Inflammatory macrophage (primary cell): ENCODE results near the gene FERMT2.
"Not testable (repeated sequence)": the region's sequence is repeated elsewhere in the genome, so short reads cannot be mapped to it uniquely, and the experiment has no call there.

Experiments used
- DNase-seq, 2 donors: peaks; one replicate each; pipeline ENCODE4 v3.0.0-alpha.2; 2020 to 2022

The FERMT2 gene

DNA sequence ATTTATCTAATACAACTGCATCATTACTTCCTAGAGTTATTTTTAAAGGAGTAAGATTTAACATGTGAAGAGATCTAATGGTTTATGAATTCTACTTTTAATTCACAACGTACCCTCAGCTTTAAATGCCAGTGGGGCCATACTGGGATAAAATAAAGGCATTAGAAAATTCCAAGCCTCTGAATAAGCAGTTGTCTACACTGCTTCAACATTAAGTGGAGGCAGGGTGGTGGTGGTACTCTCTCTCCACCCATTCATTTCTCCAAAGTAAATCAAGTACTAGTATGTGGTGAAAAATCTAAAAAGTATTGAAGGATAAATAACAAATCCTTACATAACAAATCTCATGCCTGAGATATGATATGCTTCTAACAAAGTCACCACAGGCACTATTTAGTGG is 52.4 kb downstream of the FERMT2 start:
- DNase-seq: no peak

DNA sequence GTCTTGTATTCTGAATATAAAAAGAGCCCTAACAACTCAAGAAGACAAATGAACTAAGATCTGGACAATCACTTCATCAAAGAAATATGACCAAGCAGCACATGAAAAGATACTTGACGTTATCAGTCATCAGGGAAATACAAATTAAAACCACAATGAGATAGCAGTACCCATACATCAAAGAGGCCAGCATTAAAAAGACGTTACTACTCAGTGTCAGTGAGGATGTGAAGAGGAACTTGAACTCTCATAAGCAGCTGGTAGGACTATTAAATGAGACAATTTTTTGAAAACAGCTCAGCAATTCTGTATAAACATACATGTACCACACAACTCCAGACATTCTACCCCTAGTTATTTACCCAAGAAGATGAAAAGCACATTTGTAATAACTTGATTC is 55.9 kb downstream of the FERMT2 start:
- DNase-seq: no peak

DNA sequence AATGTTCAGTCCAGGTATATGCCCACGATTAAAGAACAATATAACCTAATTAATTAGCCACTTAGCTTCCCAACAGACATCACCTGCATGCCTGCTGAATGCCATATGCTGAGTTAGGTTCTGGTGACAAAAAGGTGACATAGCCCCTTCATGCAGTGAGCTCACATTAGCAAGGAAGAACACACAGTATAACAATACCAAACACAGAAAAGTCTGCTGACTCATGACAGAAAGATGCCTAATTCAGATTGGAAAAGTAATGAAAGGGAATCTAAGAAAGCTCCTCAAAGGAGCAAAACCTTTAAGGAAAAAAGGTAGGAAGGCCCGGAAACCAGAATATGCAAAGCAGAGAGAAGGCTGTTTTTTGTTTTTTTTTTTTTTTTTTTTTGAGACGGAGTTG is 59.0 kb downstream of the FERMT2 start:
- DNase-seq: no peak

DNA sequence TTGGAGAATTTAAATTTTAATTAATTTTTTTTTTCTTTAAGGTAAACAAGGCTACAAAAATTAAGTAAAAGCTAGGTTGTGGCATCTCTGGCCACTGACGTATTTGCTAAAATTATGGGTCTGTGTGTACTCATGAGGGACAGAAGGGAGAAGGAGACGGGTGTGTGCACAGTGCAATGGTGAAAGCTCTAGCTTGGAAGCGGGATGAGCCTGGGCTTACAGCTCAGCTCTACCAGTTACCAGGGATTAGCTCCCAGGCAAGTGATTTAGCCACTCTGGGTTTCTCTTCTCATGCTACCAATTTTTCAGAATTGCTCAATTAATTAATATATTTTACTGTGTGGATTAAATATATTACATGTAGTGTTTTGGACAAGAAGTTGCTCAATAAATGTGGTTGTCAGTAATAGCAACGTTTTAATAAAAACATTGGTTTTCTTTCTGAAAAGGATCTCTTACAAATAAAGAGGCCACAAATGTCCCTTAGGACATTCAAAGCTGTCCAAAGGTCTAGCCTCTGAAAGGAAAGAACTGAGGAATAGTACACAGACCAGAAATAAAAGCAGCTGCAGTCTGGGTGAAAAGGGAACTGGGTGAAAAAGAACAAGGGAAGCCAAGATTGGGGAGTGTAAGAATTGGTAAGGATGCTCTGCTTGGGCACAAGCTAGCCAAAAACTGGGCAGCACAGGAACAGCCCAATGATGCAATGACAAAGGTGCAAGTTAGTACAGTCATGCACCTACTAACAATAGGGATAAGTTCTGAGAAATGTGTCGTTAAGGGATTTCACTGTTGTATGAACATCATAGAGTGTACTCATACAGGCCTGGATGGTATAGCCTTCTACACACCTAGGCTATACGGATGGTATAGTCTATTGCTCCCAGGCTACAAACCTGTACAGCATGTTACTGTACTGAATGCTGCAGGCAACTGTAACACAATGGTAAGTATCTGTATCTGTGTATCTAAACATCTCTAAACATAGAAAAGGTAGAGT is 61.7 kb downstream of the FERMT2 start:
- DNase-seq: no peak

DNA sequence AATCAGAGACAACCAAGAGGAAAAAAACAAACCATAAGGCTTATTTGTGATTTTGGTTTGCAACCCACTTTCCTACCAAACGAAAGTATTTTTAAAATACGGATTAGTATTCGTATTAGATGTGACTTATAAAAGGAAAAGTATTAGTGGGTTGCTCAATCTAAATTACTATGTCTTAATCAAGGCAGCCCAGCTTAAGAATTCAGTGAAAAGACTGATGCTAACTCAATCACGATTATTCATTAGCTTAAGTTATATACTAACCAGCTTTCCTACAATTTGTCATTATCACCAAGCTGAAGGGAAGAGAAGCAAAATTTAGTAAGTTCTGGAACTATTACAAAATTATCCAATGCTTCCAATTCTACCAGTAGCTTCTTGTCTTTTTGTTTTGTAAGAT is 62.7 kb downstream of the FERMT2 start:
- no peak for DNase-seq

DNA sequence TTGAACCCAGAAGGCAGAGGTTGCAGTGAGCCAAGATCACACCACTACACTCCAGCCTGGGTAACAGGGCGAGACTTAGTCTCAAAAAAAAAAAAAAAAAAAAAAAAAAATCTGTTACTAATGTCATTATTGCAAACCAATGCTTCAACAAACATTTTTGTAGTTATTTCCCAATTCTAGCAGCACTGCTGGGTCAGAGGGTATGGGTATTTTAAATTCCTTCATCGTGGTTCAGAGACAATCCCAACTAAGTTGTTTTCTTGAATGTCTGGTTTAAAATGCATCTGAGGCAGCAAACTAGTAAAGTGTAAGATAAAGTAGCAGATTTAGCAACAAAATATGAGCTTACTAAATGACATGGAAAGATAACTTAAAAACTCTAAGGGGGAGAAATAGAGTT is 65.6 kb downstream of the FERMT2 start:
- no peak for DNase-seq

DNA sequence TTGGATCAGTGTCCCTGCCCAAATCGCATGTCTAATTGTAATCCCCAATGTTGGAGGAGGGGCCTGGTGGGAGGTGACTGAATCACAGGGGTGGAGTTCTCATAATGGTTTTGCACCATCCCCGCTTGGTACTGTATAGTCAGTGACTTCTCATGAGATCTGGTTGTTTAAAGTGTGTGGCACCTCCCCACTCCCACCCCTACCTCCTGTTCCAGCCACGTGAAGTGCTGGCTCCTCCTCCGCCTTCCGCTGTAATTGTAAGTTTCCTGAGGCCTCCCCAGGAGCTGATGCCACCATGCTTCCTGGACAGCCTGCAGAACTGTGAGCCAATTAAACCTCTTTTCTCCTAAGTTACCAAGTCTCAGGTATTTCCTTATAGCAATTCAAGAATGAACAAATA is 67.2 kb downstream of the FERMT2 start:
- no peak for DNase-seq

DNA sequence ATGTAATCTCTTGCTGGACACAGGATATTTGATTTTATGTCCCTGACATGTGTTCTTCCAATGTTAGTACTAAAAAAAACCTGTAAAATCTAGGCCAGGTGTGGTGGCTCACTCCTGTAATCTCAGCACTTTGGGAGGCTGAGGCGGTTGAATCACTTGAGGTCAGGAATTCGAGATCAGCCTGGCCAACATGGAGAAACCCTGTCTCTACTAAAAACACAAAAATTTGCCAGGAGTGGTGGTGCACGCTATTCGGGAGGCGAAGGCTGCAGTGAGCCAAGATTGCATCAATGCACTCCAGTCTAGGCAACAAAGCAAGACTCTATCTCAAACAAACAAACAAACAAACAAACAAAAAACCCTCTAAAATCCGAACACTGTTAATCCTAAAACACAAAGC is 68.0 kb downstream of the FERMT2 start:
- DNase-seq: no peak

DNA sequence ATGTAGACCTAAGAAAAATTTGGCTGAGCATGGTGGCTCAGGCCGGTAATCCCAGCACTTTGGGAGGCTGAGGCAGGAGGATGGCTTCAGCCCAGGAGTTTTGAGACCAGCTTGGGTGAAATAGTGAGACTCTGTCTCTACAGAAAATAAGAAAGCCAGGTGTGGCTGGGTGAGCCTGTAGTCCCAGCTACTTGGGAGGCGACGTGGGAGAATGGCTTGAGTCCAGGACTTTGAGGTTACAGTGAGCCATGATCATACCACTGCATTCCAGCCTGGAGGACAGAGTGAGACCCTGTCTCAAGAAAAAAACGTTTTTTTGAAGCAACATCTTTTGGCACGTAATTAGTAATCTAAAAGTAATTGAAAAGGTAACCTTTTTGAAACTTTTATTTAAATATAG is 70.9 kb downstream of the FERMT2 start:
- DNase-seq: no peak

DNA sequence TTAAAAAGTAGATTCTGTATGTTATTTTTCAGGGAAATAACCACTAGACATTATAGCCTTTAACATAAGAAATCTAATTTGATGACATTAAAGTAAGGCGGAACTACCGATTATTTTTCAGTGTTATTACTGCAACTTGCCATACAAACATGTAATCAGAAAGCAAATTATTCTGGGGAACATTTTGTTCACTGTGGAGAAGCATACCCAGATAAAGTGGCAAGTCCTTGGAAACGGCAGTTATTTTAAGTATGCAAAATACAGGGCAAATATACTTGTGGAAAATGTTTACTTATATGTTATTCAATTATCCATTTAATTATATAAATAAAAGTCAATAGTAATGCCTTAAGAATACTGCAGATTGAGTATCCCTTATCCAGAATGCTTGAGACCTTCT is 71.9 kb downstream of the FERMT2 start:
- DNase-seq: no peak

DNA sequence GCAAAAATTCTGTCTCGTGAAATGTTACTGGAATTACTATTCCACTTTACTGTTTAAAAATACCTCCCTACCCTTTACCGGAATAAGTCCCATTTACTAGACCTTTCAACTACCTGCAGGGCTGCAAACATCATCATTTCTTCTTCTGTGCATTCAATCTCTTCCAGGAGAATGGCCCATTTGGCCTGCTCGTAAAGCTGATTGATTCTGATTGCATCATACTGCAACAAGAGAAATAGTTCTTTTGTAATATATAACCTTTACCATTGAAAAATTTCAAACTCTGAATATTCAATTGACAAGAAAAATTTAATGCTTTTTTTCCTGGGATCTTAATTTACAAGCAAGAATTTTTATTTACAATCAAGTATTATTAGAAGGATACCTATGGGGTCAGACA is 72.4 kb downstream of the FERMT2 start:
- DNase-seq: no peak

DNA sequence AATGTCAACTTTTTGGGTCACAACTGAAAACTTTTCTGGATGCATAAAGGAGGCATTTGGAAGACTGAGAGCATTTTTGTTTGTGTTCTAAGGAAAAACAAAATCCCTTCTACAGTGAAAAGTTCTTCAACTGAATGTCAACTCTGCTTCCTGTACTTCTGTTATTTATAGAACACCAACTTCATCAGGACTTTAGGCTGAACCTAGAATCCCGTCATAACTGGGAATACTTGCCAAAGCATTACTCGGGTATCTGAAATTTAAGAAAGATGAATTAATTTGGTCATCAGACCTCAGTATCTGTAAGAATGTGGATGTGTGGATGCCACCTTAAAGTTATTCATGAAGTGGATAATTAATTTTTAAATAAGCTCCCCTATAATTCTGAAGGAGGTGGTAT is 73.2 kb downstream of the FERMT2 start:
- no peak for DNase-seq

DNA sequence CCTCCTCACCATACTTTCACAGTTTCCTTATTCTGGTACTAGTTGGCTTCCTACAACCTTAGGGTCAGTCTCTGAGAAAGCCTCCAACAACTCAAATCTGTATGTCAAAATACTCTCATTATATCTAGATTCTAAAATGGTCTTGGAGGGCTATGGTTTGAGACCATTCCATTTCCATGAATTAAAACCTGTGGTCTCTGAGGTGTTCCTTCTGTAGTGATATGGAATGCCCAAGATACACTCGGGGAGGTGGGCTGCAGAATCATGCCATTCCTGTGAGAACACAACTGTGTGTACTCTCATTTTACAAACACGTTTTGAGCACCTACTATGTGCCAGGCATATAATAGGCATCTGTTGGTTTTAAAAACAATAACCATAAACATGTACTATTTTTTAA is 74.0 kb downstream of the FERMT2 start:
- DNase-seq: no peak

DNA sequence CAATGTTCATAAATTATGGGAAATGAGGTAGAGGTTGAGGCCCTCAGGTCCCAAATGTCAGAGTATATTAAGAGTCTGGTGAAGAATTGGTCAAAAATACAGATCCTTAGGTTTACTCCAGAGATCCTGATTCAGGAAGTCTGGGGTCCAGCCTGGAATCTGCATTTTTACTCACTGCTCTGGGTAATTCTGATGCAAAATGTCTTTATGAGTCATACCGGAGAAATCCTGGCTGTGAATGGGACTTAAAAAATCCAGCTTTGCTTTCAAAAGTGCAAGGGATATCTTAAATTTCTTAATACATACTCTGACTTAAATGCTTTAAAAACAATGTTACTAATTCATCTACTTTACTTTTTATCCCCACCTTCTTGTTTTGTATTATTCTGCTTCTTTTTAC is 74.5 kb downstream of the FERMT2 start:
- DNase-seq: no peak

DNA sequence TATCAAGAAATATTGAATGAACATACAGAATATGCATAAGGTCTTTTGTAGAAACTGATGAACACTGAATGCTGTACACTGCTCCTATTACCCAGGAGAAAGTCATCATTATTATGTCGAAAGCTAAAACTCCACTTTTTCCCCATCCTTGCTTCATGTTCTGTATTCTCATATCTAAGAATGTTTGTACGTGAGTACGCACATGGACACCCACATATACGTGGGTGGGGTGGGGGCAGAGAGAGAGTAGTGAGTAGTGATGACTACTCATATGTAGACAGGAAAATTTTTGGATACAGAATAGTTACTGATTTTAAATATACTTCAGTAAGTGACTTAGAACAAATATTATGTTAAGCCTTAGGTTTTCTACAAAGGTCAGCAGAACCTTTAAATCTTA is 75.1 kb downstream of the FERMT2 start:
- DNase-seq: no peak

DNA sequence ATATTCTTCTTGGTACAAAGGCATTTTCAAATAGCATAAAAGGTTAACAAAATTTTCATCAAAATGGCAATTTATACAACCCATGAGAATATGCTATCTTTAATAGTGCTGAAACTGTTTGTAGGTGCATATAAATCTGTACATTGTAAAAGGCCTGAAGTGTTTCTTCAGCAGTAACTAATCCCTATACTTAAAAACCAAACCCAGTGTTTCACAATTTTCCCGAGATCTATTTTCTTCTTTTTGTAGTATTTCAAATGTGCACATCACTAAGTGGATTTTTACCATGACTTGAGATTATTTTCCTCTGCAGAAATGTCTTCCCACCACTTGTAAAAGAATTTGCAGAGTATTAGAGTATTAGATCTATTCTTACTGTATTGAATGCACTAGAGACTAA is 76.5 kb downstream of the FERMT2 start:
- DNase-seq: no peak

DNA sequence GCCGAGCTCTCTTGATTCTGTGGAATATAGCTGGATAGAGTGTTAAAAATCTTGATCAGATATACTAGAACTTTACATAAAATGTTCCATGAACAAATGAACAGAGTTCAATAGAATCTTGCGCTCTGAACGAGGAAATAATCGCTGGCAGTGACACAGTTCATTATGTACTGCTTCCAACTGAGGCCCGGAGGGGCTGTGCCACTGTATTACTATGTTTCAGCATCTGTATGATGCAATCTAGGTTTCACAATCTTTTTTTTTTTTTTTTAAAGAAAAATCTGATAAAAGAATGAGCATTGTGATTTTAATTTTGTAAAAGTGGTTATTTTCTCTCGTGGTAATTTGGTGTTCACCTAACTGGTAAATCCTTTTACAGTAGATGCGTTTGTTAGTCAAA is 77.2 kb downstream of the FERMT2 start:
- peak; percentile 7 to 17 for DNase-seq

DNA sequence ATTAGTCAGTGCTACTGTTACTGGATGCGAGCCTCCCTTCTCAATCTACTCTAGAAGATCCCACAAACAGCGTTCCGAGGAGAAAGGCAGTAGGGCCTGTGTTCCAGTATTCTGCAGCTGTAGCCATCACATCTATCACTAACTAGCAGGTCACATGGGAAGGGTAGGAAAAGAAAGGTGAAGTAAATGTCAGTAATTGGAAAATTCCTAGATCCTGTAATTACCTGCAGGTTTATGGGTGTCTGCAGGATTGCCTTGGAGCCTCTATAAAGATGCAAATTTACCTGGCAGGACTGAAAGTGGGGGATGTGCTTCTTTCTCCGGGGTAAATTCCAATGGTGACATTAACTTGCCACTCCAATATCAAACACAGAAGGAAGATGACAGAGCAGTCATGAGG is 77.8 kb downstream of the FERMT2 start:
- no peak for DNase-seq

DNA sequence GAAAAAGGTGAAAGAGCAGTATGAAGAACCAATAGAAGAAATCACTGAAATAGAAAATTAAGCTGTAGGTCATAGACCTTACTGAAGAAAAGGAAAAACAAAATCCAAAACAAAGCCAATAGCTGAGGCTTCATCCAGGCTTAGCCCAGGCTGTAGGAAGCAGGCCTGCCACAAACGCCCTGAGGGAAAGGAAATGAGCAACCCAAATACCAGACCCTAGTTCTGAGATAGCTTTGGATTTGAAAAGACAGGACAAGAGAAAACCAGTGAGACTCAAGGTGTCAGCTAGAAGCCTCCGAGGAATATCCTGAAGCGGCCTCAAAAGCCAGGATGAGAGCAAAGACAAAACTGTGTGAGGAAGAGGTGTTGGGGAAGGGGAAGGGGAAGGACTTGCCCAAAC is 79.2 kb downstream of the FERMT2 start:
- no peak for DNase-seq

DNA sequence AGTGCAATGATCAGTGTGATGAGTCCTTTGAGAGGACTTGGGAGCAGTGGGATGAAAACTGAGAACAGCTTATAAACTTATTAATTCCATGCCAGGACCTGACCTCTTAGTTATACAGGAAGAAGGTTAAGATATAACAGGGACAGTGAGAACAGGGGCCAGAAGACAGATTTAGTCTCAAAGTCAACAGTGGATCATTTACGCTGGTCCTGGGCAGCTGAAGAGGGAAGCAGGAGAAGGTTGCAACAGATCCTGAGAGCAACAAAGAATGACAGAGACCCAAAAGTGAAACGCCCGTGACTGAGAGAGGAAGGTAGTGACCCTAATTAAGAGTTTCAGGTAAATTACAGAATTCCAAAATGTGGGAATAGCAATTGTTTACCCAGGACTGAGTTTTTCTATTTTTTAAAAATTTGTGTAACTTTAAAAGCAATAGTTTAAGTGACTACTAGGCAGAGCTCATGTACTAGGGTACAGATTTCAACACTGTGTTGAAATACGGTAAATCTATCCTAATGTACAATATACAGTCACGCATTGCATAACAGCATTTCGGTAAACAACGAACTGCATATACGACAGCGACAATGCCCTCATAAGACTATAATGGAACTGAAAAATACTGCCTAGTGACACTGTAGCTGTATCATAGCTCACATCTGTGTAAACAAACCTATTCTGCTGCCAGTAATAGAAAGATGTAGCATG is 81.8 kb downstream of the FERMT2 start:
- DNase-seq: peak; percentile 1 to 7

DNA sequence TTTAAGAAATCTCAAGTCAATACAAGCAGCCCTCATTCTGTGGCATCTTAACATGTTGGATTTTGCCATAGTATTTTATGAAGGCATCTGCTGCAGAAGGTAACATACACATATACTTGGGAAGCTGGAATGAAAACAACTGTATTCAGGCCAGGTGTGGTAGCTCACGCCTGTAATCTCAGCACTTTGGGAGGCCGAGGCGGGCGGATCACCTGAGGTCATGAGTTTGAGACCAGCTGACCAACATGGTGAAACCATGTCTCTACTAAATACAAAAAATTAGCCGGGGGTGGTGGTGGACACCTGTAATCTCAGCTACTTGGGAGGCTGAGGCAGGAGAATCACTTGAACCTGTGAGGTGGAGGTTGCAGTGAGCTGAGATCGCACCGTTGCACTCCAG is 86.0 kb downstream of the FERMT2 start:
- not testable (repeated sequence) for DNase-seq

DNA sequence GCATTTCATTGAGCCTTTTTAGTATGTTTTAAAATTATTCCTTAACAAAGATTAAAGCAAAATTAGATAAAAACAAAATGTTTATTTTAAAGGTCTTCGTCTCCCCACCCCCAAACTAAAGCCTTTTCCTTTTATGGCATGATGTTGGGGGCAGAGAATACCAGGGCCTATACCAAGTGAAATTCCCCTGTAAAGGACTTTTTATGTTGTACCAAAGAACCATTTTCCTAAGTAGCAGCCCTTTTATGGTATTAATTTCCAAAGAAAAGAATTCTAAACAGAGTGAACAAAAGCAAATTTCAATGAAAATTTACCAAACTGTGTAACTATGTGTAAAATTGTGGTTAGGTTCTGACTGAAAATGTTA is 87.5 kb downstream of the FERMT2 start:
- no peak for DNase-seq

DNA sequence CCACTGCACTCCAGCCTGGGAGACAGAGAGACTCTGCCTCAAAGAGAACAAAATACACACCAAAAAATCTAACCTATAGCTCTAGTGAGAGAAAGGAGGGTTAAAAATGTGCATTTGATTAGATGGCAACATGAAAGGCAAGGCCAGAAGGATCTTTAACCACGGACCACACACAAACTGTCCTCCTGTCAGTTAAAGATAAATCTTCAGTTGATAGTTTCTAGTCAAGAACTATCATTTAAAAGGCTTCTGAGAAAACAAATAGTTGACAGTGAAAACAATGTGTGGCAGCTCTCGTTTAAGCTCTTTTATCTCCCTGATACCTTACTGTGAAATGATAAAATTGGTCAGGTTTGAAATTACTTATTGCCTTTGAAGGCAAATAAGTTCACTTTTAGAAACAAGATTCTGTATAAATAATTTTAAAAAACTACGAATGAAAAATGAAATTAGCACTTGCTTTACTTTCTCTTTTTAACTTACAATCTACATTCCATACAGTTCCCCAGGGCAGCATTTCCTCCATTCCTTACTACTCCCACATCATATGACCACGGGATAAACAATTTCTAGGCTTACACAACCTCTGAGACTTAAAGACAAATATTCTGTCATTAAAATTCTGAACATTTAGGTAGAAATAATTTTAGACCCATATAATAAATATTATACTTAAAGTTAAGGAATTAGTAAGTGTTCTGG is 88.1 kb downstream of the FERMT2 start:
- no peak for DNase-seq

DNA sequence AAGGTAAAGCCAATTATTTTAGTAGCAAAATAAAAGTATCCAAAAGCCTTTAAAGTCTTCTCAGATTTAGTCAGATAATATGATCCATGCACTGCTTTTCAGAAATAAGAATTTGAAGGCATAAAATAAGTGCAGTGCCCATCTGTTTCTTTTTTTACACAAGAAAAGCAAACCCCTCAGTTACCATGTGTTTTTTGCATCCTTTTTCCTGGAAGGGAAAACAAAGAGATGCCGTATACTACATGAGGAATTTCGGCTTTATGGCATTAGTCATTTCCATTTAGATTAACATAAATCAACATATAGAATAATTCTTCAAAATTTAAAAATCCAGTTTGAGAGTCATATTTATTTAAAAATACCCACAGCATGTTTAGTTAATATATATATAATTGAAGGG is 89.4 kb downstream of the FERMT2 start:
- no peak for DNase-seq
